Retinal pigment epithelial cell (primary cell): ENCODE results near the gene SLC44A1.

Experiments
- DNase-seq: peaks from one replicate; pipeline ENCODE4 v3.0.0-alpha.2; 2010; ENCODE audit warnings: low read depth
- H3K4me3 ChIP-seq: 2 replicates; pipeline ENCODE4 v1.5.1; 2011; ENCODE audit warnings: mild to moderate bottlenecking, low read length, control low read depth, moderate library complexity
- CTCF ChIP-seq: conservative IDR thresholded peaks from 2 replicates; pipeline ENCODE4 v1.5.1; 2011; ENCODE audit warnings: low read depth, low read length, control low read depth, inconsistent platforms

SLC44A1 gene

GRCh38 chr9:105290418-105290817 is 46.0 kb downstream of the SLC44A1 start:
- TF ChIP-seq CTCF = no peak
- H3K4me3 ChIP-seq = no peak overlapping the region
- no peak for DNase-seq

GRCh38 chr9:105290954-105291353 is 46.5 kb downstream of the SLC44A1 start:
- TF ChIP-seq CTCF = no peak
- H3K4me3 ChIP-seq = no peak overlapping the region
- DNase-seq = no peak

GRCh38 chr9:105291422-105291859 is 47.0 kb downstream of the SLC44A1 start:
- no peak overlapping the region for H3K4me3 ChIP-seq
- TF ChIP-seq CTCF = no peak
- DNase-seq = no peak

GRCh38 chr9:105291938-105292337 is 47.5 kb downstream of the SLC44A1 start:
- no peak for TF ChIP-seq CTCF
- no peak for DNase-seq
- no peak overlapping the region for H3K4me3 ChIP-seq

GRCh38 chr9:105293408-105293807 is 49.0 kb downstream of the SLC44A1 start:
- no peak overlapping the region for H3K4me3 ChIP-seq
- TF ChIP-seq CTCF = no peak
- DNase-seq = no peak

- H3K4me3 ChIP-seq = no peak overlapping the region
- no peak for TF ChIP-seq CTCF
- DNase-seq = peak; percentile 74
Measured at GRCh38 chr9:105295201-105295550, 50.7 kb downstream of the SLC44A1 start.

- no peak for TF ChIP-seq CTCF
- H3K4me3 ChIP-seq = no peak overlapping the region
- no peak for DNase-seq
Measured at GRCh38 chr9:105295986-105296385, 51.5 kb downstream of the SLC44A1 start.
